H1 (cell line): ENCODE measurements around the gene ARHGAP1. TPM values are rescaled to one million over a fixed set of nuclear protein-coding genes. Genes with fewer than 3 reads are reported as not detected.

ENCODE experiments used
- polyA plus RNA-seq, 7 experiments: library from polyadenylated mRNA; depleted of rRNA in 3 of 7; stranded (reverse) in 5 of 7; unstranded in 2 of 7; fragments of >200 nt in 5 of 7; fragments of 200-250 nt in 2 of 7; gene quantifications; 1 replicate in 5 of 7; 2 replicates in 1 of 7; 4 replicates in 1 of 7; pipeline versions ENCODE4 v1.2.1 to v1.2.3, GENCODE V29; 2011 to 2013; ENCODE audit warnings: missing spikeins in 2 of 7, mixed read lengths in 2 of 7
- total RNA-seq: library from RNA; stranded (reverse); fragmentation: NEBNext Ultra II Directional; extraction: Animal tissue kit (Norgen Biotek cat#: 25700); gene quantifications from 2 replicates; pipeline ENCODE4 v1.2.1, GENCODE V29; 2021
- TF ChIP-seq, protein P1 (sequence below): IDR thresholded peaks from 2 replicates; pipeline ENCODE4 v1.6.1; 2011; ENCODE audit warnings: low read length, improper control_type of control experiment

The ARHGAP1 gene
- total and polyA plus RNA-seq, 2 of the 8 experiments (the other 6 are each of a cell fraction or from before 2014, with no cell fraction given) = 28.6 to 58.8 TPM

GRCh38 chr11:46722566-46723358 is 22.3 kb upstream of the ARHGAP1 start (continued):
- TF ChIP-seq, protein P1, sequence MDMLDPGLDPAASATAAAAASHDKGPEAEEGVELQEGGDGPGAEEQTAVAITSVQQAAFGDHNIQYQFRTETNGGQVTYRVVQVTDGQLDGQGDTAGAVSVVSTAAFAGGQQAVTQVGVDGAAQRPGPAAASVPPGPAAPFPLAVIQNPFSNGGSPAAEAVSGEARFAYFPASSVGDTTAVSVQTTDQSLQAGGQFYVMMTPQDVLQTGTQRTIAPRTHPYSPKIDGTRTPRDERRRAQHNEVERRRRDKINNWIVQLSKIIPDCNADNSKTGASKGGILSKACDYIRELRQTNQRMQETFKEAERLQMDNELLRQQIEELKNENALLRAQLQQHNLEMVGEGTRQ = no peak
